Brain microvascular endothelial cell (primary cell): ENCODE measurements around the gene POLR1B.
"Not testable (repeated sequence)": the region's sequence is repeated elsewhere in the genome, so short reads cannot be mapped to it uniquely, and the experiment has no call there.

ENCODE experiments used
- DNase-seq: peaks from one replicate; pipeline ENCODE4 v3.0.0-alpha.2; 2020
- H3K27ac ChIP-seq: fragments of 250-450 bp; sonication (Bioruptor Pico); 2 replicates; pipeline ENCODE4 v1.5.1; 2020; ENCODE audit warnings: mild to moderate bottlenecking, moderate library complexity
- H3K27me3 ChIP-seq: fragments of 250-450 bp; sonication (Bioruptor Pico); replicated peaks from 2 replicates; pipeline ENCODE4 v1.5.1; 2020; ENCODE audit warnings: mild to moderate bottlenecking
- H3K36me3 ChIP-seq: fragments of 250-450 bp; sonication (Bioruptor Pico); replicated peaks from 2 replicates; pipeline ENCODE4 v1.5.1; 2020; ENCODE audit warnings: mild to moderate bottlenecking
- H3K4me3 ChIP-seq: 2 replicates; pipeline ENCODE4 v1.5.1; 2011; ENCODE audit warnings: low read depth, mild to moderate bottlenecking, control low read depth, low read length, moderate library complexity
- CTCF ChIP-seq: IDR thresholded peaks from 2 replicates; pipeline ENCODE4 v1.5.1; 2011; ENCODE audit warnings: low read depth, mild to moderate bottlenecking, moderate library complexity, low read length, control low read depth, inconsistent platforms; ENCODE audit errors: missing control alignments
- in situ Hi-C: cut with HindIII; loops from 2 replicates; pipeline ENCODE4 v1.10.0; 2017; ENCODE audit warnings: low sequenced_read_pairs, low pct_ligation_motif_present

Gene POLR1B

GRCh38 chr2:112548980-112549379, 6.7 kb downstream of the POLR1B start:
- no peak overlapping the region for H3K4me3 ChIP-seq
- peaks cover 48% of the 10 kb centered on the region for H3K36me3 ChIP-seq
- no peak for DNase-seq
- no peak for TF ChIP-seq CTCF
- in situ Hi-C loops: no loop called here
- H3K27me3 ChIP-seq: no peaks in the 10 kb centered on the region
- no peak overlapping the region for H3K27ac ChIP-seq

- no peak overlapping the region for H3K27ac ChIP-seq
- peaks cover 59% of the 10 kb centered on the region for H3K36me3 ChIP-seq
- TF ChIP-seq CTCF: no peak
- DNase-seq: no peak
- no peak overlapping the region for H3K4me3 ChIP-seq
- H3K27me3 ChIP-seq: no peaks in the 10 kb centered on the region
- in situ Hi-C loops: no loop called here
Observed at GRCh38 chr2:112566104-112566503, 23.8 kb downstream of the POLR1B start.

GRCh38 chr2:112566508-112566907, 24.2 kb downstream of the POLR1B start:
- H3K27ac ChIP-seq, H3K4me3 ChIP-seq, in situ Hi-C loops, DNase-seq, H3K27me3 ChIP-seq: not testable (repeated sequence)
- peaks cover 58% of the 10 kb centered on the region for H3K36me3 ChIP-seq

GRCh38 chr2:112572005-112572404, 29.7 kb downstream of the POLR1B start:
- H3K27ac ChIP-seq: no peak overlapping the region
- peaks cover 69% of the 10 kb centered on the region for H3K36me3 ChIP-seq
- DNase-seq: no peak
- TF ChIP-seq CTCF: no peak
- H3K27me3 ChIP-seq: no peaks in the 10 kb centered on the region
- H3K4me3 ChIP-seq: no peak overlapping the region
- in situ Hi-C loops: no loop called here

- H3K36me3 ChIP-seq: peaks cover 26% of the 10 kb centered on the region
- peak; percentile 29 for TF ChIP-seq CTCF
- no peaks in the 10 kb centered on the region for H3K27me3 ChIP-seq
- H3K4me3 ChIP-seq: no peak overlapping the region
- DNase-seq: peak; percentile 32
- H3K27ac ChIP-seq: no peak overlapping the region
- in situ Hi-C loops: no loop called here
Observed at GRCh38 chr2:112577756-112578155, 35.5 kb downstream of the POLR1B start.

GRCh38 chr2:112579241-112579640, 37.0 kb downstream of the POLR1B start:
- H3K36me3 ChIP-seq: peaks cover 16% of the 10 kb centered on the region
- H3K27me3 ChIP-seq: no peaks in the 10 kb centered on the region
- H3K4me3 ChIP-seq: no peak overlapping the region
- no peak overlapping the region for H3K27ac ChIP-seq
- DNase-seq: peak; percentile 88
- in situ Hi-C loops: no loop called here
- peak; percentile 11 for TF ChIP-seq CTCF
